Activated T-cell treated with anti-CD3 and anti-CD28 coated beads, Interleukin-2, amount 50 U/mL, for 4 hours (primary cell): Measurements from ENCODE around the gene WAS. TPM values are rescaled to one million over a fixed set of nuclear protein-coding genes. Genes with fewer than 3 reads are reported as not detected.

Experiments used
- ATAC-seq, 2 donors: fragments of 200-7000 bp; cut with Tn5 transposase; one replicate each; pipeline ENCODE4 v1.10.0; 2021
- DNase-seq: peaks from one replicate; pipeline ENCODE4 v3.0.0-alpha.2; 2020
- H3K27me3 Mint-ChIP-seq: one replicate; pipeline ENCODE4 v1.8.0; 2021; ENCODE audit warnings: low read depth, mixed read lengths
- H3K36me3 Mint-ChIP-seq: one replicate; pipeline ENCODE4 v1.8.0; 2022; ENCODE audit warnings: mixed read lengths; ENCODE audit not compliant: insufficient read depth
- H3K4me1 Mint-ChIP-seq: one replicate; pipeline ENCODE4 v1.8.0; 2021; ENCODE audit warnings: low read depth, mixed read lengths
- H3K4me3 Mint-ChIP-seq: one replicate; pipeline ENCODE4 v1.8.0; 2021; ENCODE audit warnings: mild to moderate bottlenecking, moderate library complexity, mixed read lengths
- H3K9me3 Mint-ChIP-seq: one replicate; pipeline ENCODE4 v1.8.0; 2021; ENCODE audit warnings: mixed read lengths
- total RNA-seq, 3 donors: library from RNA; stranded (reverse); gene quantifications; one replicate each; pipeline ENCODE4 v1.2.1, GENCODE V29; 2021

WAS gene
- total RNA-seq, 3 donors from 2014 or later: 83.3 to 86.5 (median 86.2) TPM

GRCh38 chrX:48711929-48712505 is 28.4 kb downstream of the WAS start:
- ATAC-seq: no peak

DNA sequence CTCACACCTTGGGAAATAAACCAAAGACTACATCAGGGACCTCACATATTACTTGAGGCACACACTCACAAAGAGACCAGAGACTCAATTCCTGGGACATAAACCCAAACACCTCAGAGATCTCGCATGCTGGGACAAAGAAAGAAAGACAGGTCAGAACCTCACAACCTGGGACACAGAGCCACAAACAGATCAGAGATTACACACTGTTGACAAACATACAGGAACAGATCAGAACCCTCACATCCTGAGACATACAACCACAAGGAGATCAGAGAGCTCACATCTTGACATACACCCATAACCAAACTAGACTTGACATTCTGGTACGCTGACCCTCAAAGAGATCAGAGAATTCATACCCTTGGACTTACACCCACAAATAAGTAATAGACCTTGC is 30.2 kb downstream of the WAS start:
- Mint-ChIP-seq H3K9me3 (no peaks in the 10 kb centered on the region), H3K36me3 (no peaks in the 10 kb centered on the region), H3K27me3 (no peaks in the 10 kb centered on the region), H3K4me1 (peaks cover 78% of the 10 kb centered on the region), H3K4me3 (peak overlapping the region; percentile 63)
- no peak for DNase-seq
- ATAC-seq: no peak

More at GRCh38 chrX:48711929-48712505, 28.4 kb downstream of the WAS start:
- Mint-ChIP-seq H3K4me1 (peaks cover 69% of the 10 kb centered on the region), H3K27me3 (no peaks in the 10 kb centered on the region), H3K4me3 (no peak overlapping the region), H3K9me3 (no peaks in the 10 kb centered on the region), H3K36me3 (peaks cover 3% of the 10 kb centered on the region)
- no peak for DNase-seq

DNA sequence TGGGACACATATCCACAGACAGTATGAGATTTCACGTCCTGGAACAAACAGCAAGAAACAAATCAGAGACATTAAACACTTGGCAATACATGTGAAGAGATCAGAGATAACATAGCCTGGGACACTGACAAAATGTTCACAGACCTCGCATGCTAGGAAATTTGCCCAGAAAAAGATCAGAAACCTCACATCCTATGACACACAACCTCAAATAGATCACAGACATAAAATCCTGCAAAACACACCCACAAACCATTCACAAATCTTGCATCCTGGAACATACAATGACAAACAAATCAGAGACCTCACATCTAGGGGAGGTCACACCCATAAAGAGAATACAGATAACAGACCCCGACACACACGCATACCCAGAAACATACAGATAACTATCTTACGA is 31.0 kb downstream of the WAS start:
- no peaks in the 10 kb centered on the region for H3K36me3 Mint-ChIP-seq
- H3K4me1 Mint-ChIP-seq: peaks cover 82% of the 10 kb centered on the region
- ATAC-seq (peak; percentile 22 to 50), DNase-seq (no peak)
- peak overlapping the region; percentile 63 for H3K4me3 Mint-ChIP-seq
- no peaks in the 10 kb centered on the region for H3K9me3 Mint-ChIP-seq
- no peaks in the 10 kb centered on the region for H3K27me3 Mint-ChIP-seq

- Mint-ChIP-seq H3K27me3 (no peaks in the 10 kb centered on the region), H3K4me3 (peak overlapping the region; percentile 63), H3K9me3 (no peaks in the 10 kb centered on the region), H3K4me1 (peaks cover 82% of the 10 kb centered on the region), H3K36me3 (no peaks in the 10 kb centered on the region)
- DNase-seq (no peak), ATAC-seq (peak; percentile 20 to 45)
These were observed 31.5 kb downstream of the WAS start for GRCh38 chrX:48715072-48715471.

GRCh38 chrX:48715876-48716502 is 32.4 kb downstream of the WAS start:
- Mint-ChIP-seq H3K27me3 (no peaks in the 10 kb centered on the region), H3K4me3 (no peak overlapping the region), H3K36me3 (no peaks in the 10 kb centered on the region), H3K4me1 (peaks cover 74% of the 10 kb centered on the region), H3K9me3 (no peaks in the 10 kb centered on the region)
- peak in 1 of 2 donors; percentile 29 for ATAC-seq
- no peak for DNase-seq

- no peaks in the 10 kb centered on the region for H3K9me3 Mint-ChIP-seq
- H3K4me1 Mint-ChIP-seq: peaks cover 38% of the 10 kb centered on the region
- H3K27me3 Mint-ChIP-seq: no peaks in the 10 kb centered on the region
- no peaks in the 10 kb centered on the region for H3K36me3 Mint-ChIP-seq
- no peak for ATAC-seq
- no peak for DNase-seq
- no peak overlapping the region for H3K4me3 Mint-ChIP-seq
These were observed 36.4 kb downstream of the WAS start for GRCh38 chrX:48719958-48720357.

DNA sequence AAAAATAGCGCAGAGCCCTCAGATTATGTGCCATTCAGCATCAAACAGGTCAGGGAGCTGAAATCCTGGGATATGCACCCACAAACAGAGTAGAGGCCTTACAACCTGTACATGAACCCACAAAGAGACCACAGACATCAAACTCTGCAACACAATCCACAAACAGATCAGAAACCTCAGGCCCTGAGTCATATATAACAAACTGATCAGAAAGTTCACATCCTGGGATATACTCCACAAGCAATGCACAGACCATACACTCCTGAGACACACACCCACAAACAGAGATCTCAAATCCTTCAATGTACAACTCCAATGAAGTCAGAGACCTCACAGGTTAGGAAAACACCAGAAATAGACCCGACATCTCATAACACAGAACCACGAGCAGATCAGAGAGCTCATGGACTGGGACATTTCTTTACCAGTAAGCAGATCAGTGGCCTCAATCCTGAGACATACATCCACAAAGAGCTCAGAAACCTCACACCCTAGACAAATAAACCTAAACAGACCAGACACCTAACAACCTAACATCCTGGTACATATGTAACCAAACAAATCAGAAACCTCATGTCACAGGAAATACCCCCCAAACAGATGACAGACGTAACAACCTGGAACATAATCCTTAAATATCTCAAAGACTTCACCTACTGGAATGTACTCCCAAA is 37.1 kb downstream of the WAS start:
- H3K4me3 Mint-ChIP-seq: no peak overlapping the region
- DNase-seq (no peak), ATAC-seq (peak; percentile 34 to 52)
- peaks cover 36% of the 10 kb centered on the region for H3K4me1 Mint-ChIP-seq
- H3K9me3 Mint-ChIP-seq: no peaks in the 10 kb centered on the region
- H3K27me3 Mint-ChIP-seq: no peaks in the 10 kb centered on the region
- H3K36me3 Mint-ChIP-seq: no peaks in the 10 kb centered on the region

GRCh38 chrX:48721916-48722315 is 38.3 kb downstream of the WAS start:
- Mint-ChIP-seq H3K36me3 (no peaks in the 10 kb centered on the region), H3K4me3 (no peak overlapping the region), H3K4me1 (peaks cover 38% of the 10 kb centered on the region), H3K27me3 (no peaks in the 10 kb centered on the region), H3K9me3 (no peaks in the 10 kb centered on the region)
- DNase-seq: no peak
- ATAC-seq: peak in 1 of 2 donors; percentile 49

GRCh38 chrX:48726596-48726995 is 43.0 kb downstream of the WAS start:
- H3K27me3 Mint-ChIP-seq: no peaks in the 10 kb centered on the region
- DNase-seq (no peak), ATAC-seq (no peak)
- peaks cover 12% of the 10 kb centered on the region for H3K9me3 Mint-ChIP-seq
- peaks cover 2% of the 10 kb centered on the region for H3K36me3 Mint-ChIP-seq
- no peak overlapping the region for H3K4me3 Mint-ChIP-seq
- H3K4me1 Mint-ChIP-seq: peaks cover 40% of the 10 kb centered on the region

DNA sequence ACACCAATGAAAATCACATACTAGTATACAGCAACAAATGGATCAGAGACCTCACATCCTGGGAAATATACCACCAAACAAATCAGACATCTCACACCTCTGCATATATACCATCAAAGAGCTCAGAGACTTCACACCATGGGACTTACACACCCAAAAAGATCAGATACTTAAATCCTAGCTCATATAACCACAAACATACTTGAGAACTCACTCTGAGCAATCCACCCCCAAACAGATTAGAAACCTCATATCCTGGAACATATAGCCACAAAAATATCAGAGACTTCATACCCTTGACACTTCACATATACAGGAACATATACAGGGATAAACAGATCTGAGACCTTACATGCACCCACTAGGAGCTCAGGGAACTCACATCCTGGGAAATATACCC is 45.1 kb downstream of the WAS start:
- DNase-seq (no peak), ATAC-seq (no peak)
- peaks cover 2% of the 10 kb centered on the region for H3K36me3 Mint-ChIP-seq
- H3K4me1 Mint-ChIP-seq: peaks cover 40% of the 10 kb centered on the region
- H3K9me3 Mint-ChIP-seq: peaks cover 12% of the 10 kb centered on the region
- no peaks in the 10 kb centered on the region for H3K27me3 Mint-ChIP-seq
- no peak overlapping the region for H3K4me3 Mint-ChIP-seq

GRCh38 chrX:48736303-48736702 is 52.7 kb downstream of the WAS start:
- H3K9me3 Mint-ChIP-seq: no peaks in the 10 kb centered on the region
- H3K27me3 Mint-ChIP-seq: no peaks in the 10 kb centered on the region
- H3K4me3 Mint-ChIP-seq: peak overlapping the region; percentile 43
- ATAC-seq: peak; percentile 15 to 23
- no peaks in the 10 kb centered on the region for H3K36me3 Mint-ChIP-seq
- no peak for DNase-seq
- peaks cover 15% of the 10 kb centered on the region for H3K4me1 Mint-ChIP-seq

DNA sequence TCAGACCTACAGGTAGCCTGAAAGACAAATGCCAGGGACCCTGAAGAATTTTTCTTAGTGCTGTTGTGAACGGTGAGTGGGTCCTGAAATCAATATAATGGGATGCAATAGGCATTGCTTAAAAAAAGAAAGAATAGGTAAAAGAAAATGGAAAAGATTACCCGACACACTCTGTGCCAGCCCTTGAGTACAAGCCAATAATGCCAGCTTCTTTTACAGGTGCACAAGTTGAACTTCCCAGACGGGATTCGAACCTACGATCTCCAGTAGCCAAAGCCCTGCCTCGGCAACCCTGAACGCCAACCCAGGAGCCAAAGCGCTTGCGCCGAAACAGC is 53.2 kb downstream of the WAS start:
- Mint-ChIP-seq H3K27me3 (no peaks in the 10 kb centered on the region), H3K36me3 (no peaks in the 10 kb centered on the region), H3K4me3 (peak overlapping the region; percentile 93), H3K4me1 (peaks cover 15% of the 10 kb centered on the region), H3K9me3 (no peaks in the 10 kb centered on the region)
- DNase-seq (no peak), ATAC-seq (no peak)

GRCh38 chrX:48737213-48737938 is 53.8 kb downstream of the WAS start:
- no peaks in the 10 kb centered on the region for H3K27me3 Mint-ChIP-seq
- no peaks in the 10 kb centered on the region for H3K36me3 Mint-ChIP-seq
- H3K4me3 Mint-ChIP-seq: peak overlapping the region; percentile 93
- H3K4me1 Mint-ChIP-seq: peaks cover 15% of the 10 kb centered on the region
- H3K9me3 Mint-ChIP-seq: no peaks in the 10 kb centered on the region
- ATAC-seq (peak; percentile 96 to 99), DNase-seq (peak; percentile 80)

GRCh38 chrX:48737940-48738339 is 54.3 kb downstream of the WAS start:
- no peaks in the 10 kb centered on the region for H3K9me3 Mint-ChIP-seq
- H3K36me3 Mint-ChIP-seq: no peaks in the 10 kb centered on the region
- no peak for DNase-seq
- peak overlapping the region; percentile 93 for H3K4me3 Mint-ChIP-seq
- H3K4me1 Mint-ChIP-seq: peaks cover 15% of the 10 kb centered on the region
- H3K27me3 Mint-ChIP-seq: no peaks in the 10 kb centered on the region
- ATAC-seq: no peak
